Thyroid gland (tissue), 4 donors: Measurements from ENCODE around the gene SEC22A. TPM values are rescaled to one million over a fixed set of nuclear protein-coding genes. Genes with fewer than 3 reads are reported as not detected.

Experiments used
- DNase-seq, 2 donors: peaks; one replicate each; pipeline ENCODE4 v3.0.0-alpha.2; 2019
- H3K27ac ChIP-seq, 3 donors: fragments of 200-600 bp; sonication (generic); 1 replicate in 2 of 3; 2 replicates in 1 of 3; pipeline ENCODE4 v1.5.1; 2016 to 2019; ENCODE audit warnings: mild to moderate bottlenecking in 1 of 3, moderate library complexity in 1 of 3
- H3K27me3 ChIP-seq: fragments of 200-600 bp; sonication (generic); one replicate; pipeline ENCODE4 v1.5.1; 2019
- H3K36me3 ChIP-seq, 2 donors: fragments of 200-600 bp; sonication (generic); one replicate each; pipeline ENCODE4 v1.5.1; 2016 to 2019
- H3K4me1 ChIP-seq, 2 donors: fragments of 200-600 bp; sonication (generic); one replicate each; pipeline ENCODE4 v1.5.1; 2017 to 2019
- H3K4me3 ChIP-seq, 3 donors: fragments of 200-600 bp; sonication (generic); replicated peaks in 1 of 3; 1 replicate in 2 of 3; 2 replicates in 1 of 3; pipeline ENCODE4 v1.5.1; 2016; ENCODE audit warnings: mild to moderate bottlenecking in 1 of 3
- H3K9me3 ChIP-seq: fragments of 200-600 bp; sonication (generic); one replicate; pipeline ENCODE4 v1.5.1; 2017
- CTCF ChIP-seq, 6 experiments: fragments of 200-600 bp in 3 of 6; fragments of 450-650 bp in 3 of 6; sonication (generic) in 3 of 6; IDR thresholded peaks; one replicate each; pipeline ENCODE4 v1.5.1; 2016 to 2019; ENCODE audit warnings: antibody characterized with exemption in 6 of 6, mild to moderate bottlenecking in 2 of 6, inconsistent platforms in 1 of 6, moderate library complexity in 1 of 6
- POLR2A ChIP-seq, 2 donors: fragments of 450-650 bp; IDR thresholded peaks; one replicate each; pipeline ENCODE4 v1.6.1; 2017; ENCODE audit warnings: antibody characterized with exemption in 2 of 2, mild to moderate bottlenecking in 2 of 2, moderate library complexity in 1 of 2
- WGBS, 2 donors: methylation state at CpG; one replicate each; pipeline ENCODE4 v1.1.5; 2017; 5-methylcytosine and 5-hydroxymethylcytosine counted together
- intact Hi-C: fragments of 100-400 bp; cut with DNase I; formaldehyde crosslinking; loops from one replicate; pipeline ENCODE4 v1.15.1; 2023
- total RNA-seq, 4 donors: library from RNA; depleted of rRNA; stranded (reverse); fragments of >200 nt; gene quantifications; one replicate each; pipeline ENCODE4 v1.2.3, GENCODE V29; 2016

The SEC22A gene
- total RNA-seq, 4 donors from 2014 or later = 22.4 to 45.2 (median 33.6) TPM

GRCh38 chr3:123285931-123286307 is 84.2 kb downstream of the SEC22A start:
- TF ChIP-seq CTCF (IDR thresholded peaks at IDR 0.05) = no peak
- TF ChIP-seq POLR2A (IDR thresholded peaks at IDR 0.05) = no peak
- intact Hi-C loops = no loop called here
- no peaks in the 10 kb centered on the region for H3K27me3 ChIP-seq
- no peaks in the 10 kb centered on the region for H3K36me3 ChIP-seq
- H3K4me3 ChIP-seq = no peak overlapping the region
- no peak for DNase-seq
- no peaks in the 10 kb centered on the region for H3K9me3 ChIP-seq
- no peaks in the 10 kb centered on the region for H3K4me1 ChIP-seq
- 63 to 78% methylated on average over 3 to 4 of the region's 4 CpGs for WGBS, 2 donors
- H3K27ac ChIP-seq = no peak overlapping the region

- peak; percentile 20 to 35 for DNase-seq
- Histone ChIP-seq H3K9me3 (no peaks in the 10 kb centered on the region), H3K4me1 (no peaks in the 10 kb centered on the region), H3K36me3 (no peaks in the 10 kb centered on the region), H3K4me3 (no peak overlapping the region), H3K27me3 (no peaks in the 10 kb centered on the region), H3K27ac (no peak overlapping the region)
- WGBS, 2 donors = 78 to 83% methylated on average over 8 to 11 of the region's 16 CpGs
- intact Hi-C loops = no loop called here
- no peak for TF ChIP-seq POLR2A (IDR thresholded peaks at IDR 0.05)
- TF ChIP-seq CTCF (IDR thresholded peaks at IDR 0.05) = peak in 3 of 6 experiments; percentile 33 to 59 (median 35)
Measured at GRCh38 chr3:123286308-123287023, 84.7 kb downstream of the SEC22A start.

GRCh38 chr3:123287051-123287961 is 85.6 kb downstream of the SEC22A start:
- Histone ChIP-seq H3K27ac (no peak overlapping the region), H3K36me3 (no peaks in the 10 kb centered on the region)

GRCh38 chr3:123287962-123288302 is 86.2 kb downstream of the SEC22A start:
- 45 to 50% methylated on average over 6 of the region's 6 CpGs for WGBS, 2 donors
- no peak overlapping the region for H3K4me3 ChIP-seq
- H3K4me1 ChIP-seq = no peaks in the 10 kb centered on the region
- H3K36me3 ChIP-seq = no peaks in the 10 kb centered on the region
- intact Hi-C loops = no loop called here
- H3K27me3 ChIP-seq = no peaks in the 10 kb centered on the region
- H3K27ac ChIP-seq = no peak overlapping the region
- no peak for DNase-seq
- TF ChIP-seq POLR2A (IDR thresholded peaks at IDR 0.05) (no peak), CTCF (IDR thresholded peaks at IDR 0.05) (no peak)
- H3K9me3 ChIP-seq = no peaks in the 10 kb centered on the region

More at GRCh38 chr3:123287051-123287961, 85.6 kb downstream of the SEC22A start:
- Histone ChIP-seq H3K4me3 (no peak overlapping the region), H3K9me3 (no peaks in the 10 kb centered on the region), H3K27me3 (no peaks in the 10 kb centered on the region), H3K4me1 (no peaks in the 10 kb centered on the region)
- TF ChIP-seq POLR2A (IDR thresholded peaks at IDR 0.05) = no peak
- no peak for TF ChIP-seq CTCF (IDR thresholded peaks at IDR 0.05)
- no peak for DNase-seq
- intact Hi-C loops = no loop called here
- 89% methylated on average over 14 of the region's 14 CpGs for WGBS, 2 donors
